Cerebellar nuclear complex (tissue), 1 donor: ENCODE results near the gene POPDC3.

ENCODE experiments used
- DNase-seq, 2 experiments: peaks; one replicate each; lab custom pipeline; 2025; lab: John Stamatoyannopoulos, UW

Gene POPDC3

GRCh38 chr6:105151644-105152043, 28.2 kb downstream of the POPDC3 start:
- DNase-seq = no peak

- no peak for DNase-seq
These were observed 41.7 kb downstream of the POPDC3 start for GRCh38 chr6:105138141-105138540.

GRCh38 chr6:105137388-105137787, 42.4 kb downstream of the POPDC3 start:
- no peak for DNase-seq

GRCh38 chr6:105136431-105137350, 43.1 kb downstream of the POPDC3 start:
- no peak for DNase-seq

- DNase-seq = no peak
These were observed 43.8 kb downstream of the POPDC3 start for GRCh38 chr6:105135907-105136430.

- no peak for DNase-seq
These were observed 44.8 kb downstream of the POPDC3 start for GRCh38 chr6:105135056-105135455.

GRCh38 chr6:105122717-105123116, 57.1 kb downstream of the POPDC3 start:
- DNase-seq = no peak

GRCh38 chr6:105121981-105122380, 57.8 kb downstream of the POPDC3 start:
- no peak for DNase-seq

- no peak for DNase-seq
These were observed 59.2 kb downstream of the POPDC3 start for GRCh38 chr6:105120570-105120969.

- DNase-seq = no peak
These were observed 63.7 kb downstream of the POPDC3 start for GRCh38 chr6:105116150-105116549.

GRCh38 chr6:105113422-105113821, 66.4 kb downstream of the POPDC3 start:
- no peak for DNase-seq

GRCh38 chr6:105112577-105112976, 67.2 kb downstream of the POPDC3 start:
- DNase-seq = no peak

- DNase-seq = no peak
These were observed 67.9 kb downstream of the POPDC3 start for GRCh38 chr6:105111871-105112270.

- DNase-seq = no peak
These were observed 68.7 kb downstream of the POPDC3 start for GRCh38 chr6:105111105-105111504.

GRCh38 chr6:105109955-105110895, 69.6 kb downstream of the POPDC3 start:
- DNase-seq = no peak

GRCh38 chr6:105108631-105109262, 71.1 kb downstream of the POPDC3 start:
- no peak for DNase-seq
